Activated effector memory CD4-positive, alpha-beta T cell treated with anti-CD3 and anti-CD28 coated beads, Interleukin-2, amount 50 U/mL, for 16 hours (primary cell): ENCODE results near the gene CLCN2.

Source experiments
- DNase-seq: peaks from one replicate; pipeline ENCODE4 v3.0.0-alpha.2; 2020

CLCN2 gene

GRCh38 chr3:184361532-184361931, at the start of gene CLCN2, which contains the start of gene POLR2H:
TSS of gene CLCN2 (minus strand) at chr3:184361605. CDS start at chr3:184361479, 126 bp downstream.
TSS of gene POLR2H (plus strand) at chr3:184361710. CDS start at chr3:184363493, 1,783 bp downstream.
- DNase-seq = peak; percentile 79

GRCh38 chr3:184409946-184410500, 48.6 kb upstream of the CLCN2 start:
- DNase-seq = peak; percentile 54

GRCh38 chr3:184409331-184409926, 48.0 kb upstream of the CLCN2 start:
- DNase-seq = peak; percentile 53

GRCh38 chr3:184405075-184406030, 43.9 kb upstream of the CLCN2 start:
- no peak for DNase-seq

GRCh38 chr3:184399410-184399809, 38.0 kb upstream of the CLCN2 start:
- DNase-seq = no peak

- peak; percentile 10 for DNase-seq
Measured at GRCh38 chr3:184395320-184395660, 33.9 kb upstream of the CLCN2 start.

GRCh38 chr3:184391266-184391665, 29.9 kb upstream of the CLCN2 start:
- no peak for DNase-seq

GRCh38 chr3:184389935-184390528, 28.6 kb upstream of the CLCN2 start:
- no peak for DNase-seq

- no peak for DNase-seq
Measured at GRCh38 chr3:184389384-184389783, 28.0 kb upstream of the CLCN2 start.

GRCh38 chr3:184388936-184389230, 27.5 kb upstream of the CLCN2 start:
- DNase-seq = no peak

- DNase-seq = no peak
Measured at GRCh38 chr3:184388164-184388935, 26.9 kb upstream of the CLCN2 start.

GRCh38 chr3:184387174-184387714, 25.8 kb upstream of the CLCN2 start:
- no peak for DNase-seq

- DNase-seq = no peak
Measured at GRCh38 chr3:184386047-184386806, 24.8 kb upstream of the CLCN2 start.

GRCh38 chr3:184384856-184385422, 23.5 kb upstream of the CLCN2 start:
- DNase-seq = no peak

GRCh38 chr3:184384342-184384741, 22.9 kb upstream of the CLCN2 start:
- no peak for DNase-seq

- peak; percentile 50 for DNase-seq
Measured at GRCh38 chr3:184383033-184383740, 21.8 kb upstream of the CLCN2 start.

GRCh38 chr3:184382326-184383032, 21.1 kb upstream of the CLCN2 start:
- DNase-seq = peak; percentile 53

- DNase-seq = peak; percentile 59
Measured at GRCh38 chr3:184381261-184382224, 20.1 kb upstream of the CLCN2 start.
